Upper lobe of left lung (tissue), 4 donors: Measurements from ENCODE around the gene HOXA5.

ENCODE experiments used
- EP300 ChIP-seq, 4 donors: sonication (generic); formaldehyde crosslinking; IDR thresholded peaks; one replicate each; pipeline ENCODE4 v1.5.1; 2017; ENCODE audit warnings: antibody characterized with exemption in 4 of 4, control low read depth in 2 of 4
- POLR2A ChIP-seq, 4 donors: fragments of 450-650 bp; IDR thresholded peaks; one replicate each; pipeline ENCODE4 v1.5.1; 2016 to 2017; ENCODE audit warnings: antibody characterized with exemption in 4 of 4, mild to moderate bottlenecking in 2 of 4
- TF ChIP-seq, protein P1 (sequence below), 6 experiments: fragments of 450-650 bp in 4 of 6; fragments of 200-600 bp in 2 of 6; sonication (generic) in 2 of 6; IDR thresholded peaks; one replicate each; pipeline ENCODE4 v1.5.1; 2016 to 2019; ENCODE audit warnings: antibody characterized with exemption in 6 of 6

GRCh38 chr7:27128034-27128433, 15.4 kb downstream of the HOXA5 start:
- no peak for TF ChIP-seq EP300 (IDR thresholded peaks at IDR 0.05)
- TF ChIP-seq, protein P1, sequence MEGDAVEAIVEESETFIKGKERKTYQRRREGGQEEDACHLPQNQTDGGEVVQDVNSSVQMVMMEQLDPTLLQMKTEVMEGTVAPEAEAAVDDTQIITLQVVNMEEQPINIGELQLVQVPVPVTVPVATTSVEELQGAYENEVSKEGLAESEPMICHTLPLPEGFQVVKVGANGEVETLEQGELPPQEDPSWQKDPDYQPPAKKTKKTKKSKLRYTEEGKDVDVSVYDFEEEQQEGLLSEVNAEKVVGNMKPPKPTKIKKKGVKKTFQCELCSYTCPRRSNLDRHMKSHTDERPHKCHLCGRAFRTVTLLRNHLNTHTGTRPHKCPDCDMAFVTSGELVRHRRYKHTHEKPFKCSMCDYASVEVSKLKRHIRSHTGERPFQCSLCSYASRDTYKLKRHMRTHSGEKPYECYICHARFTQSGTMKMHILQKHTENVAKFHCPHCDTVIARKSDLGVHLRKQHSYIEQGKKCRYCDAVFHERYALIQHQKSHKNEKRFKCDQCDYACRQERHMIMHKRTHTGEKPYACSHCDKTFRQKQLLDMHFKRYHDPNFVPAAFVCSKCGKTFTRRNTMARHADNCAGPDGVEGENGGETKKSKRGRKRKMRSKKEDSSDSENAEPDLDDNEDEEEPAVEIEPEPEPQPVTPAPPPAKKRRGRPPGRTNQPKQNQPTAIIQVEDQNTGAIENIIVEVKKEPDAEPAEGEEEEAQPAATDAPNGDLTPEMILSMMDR (IDR thresholded peaks at IDR 0.05): no peak
- TF ChIP-seq POLR2A (IDR thresholded peaks at IDR 0.05): no peak
